Right renal pelvis (tissue), 4 donors: ENCODE results near the gene IFI27. TPM values are rescaled to one million over a fixed set of nuclear protein-coding genes. Genes with fewer than 3 reads are reported as not detected.
A peak's percentile ranks its signal among the peaks of the same experiment; 100 is the strongest.
"Not testable (repeated sequence)": the region's sequence is repeated elsewhere in the genome, so short reads cannot be mapped to it uniquely, and the experiment has no call there.

ENCODE experiments used
- DNase-seq, 4 donors: peaks; one replicate each; pipeline ENCODE4 v3.0.0-alpha.2; 2013; ENCODE audit warnings: low read depth in 4 of 4, low spot score in 3 of 4, missing footprints in 1 of 4
- polyA plus RNA-seq, 4 donors: library from polyadenylated mRNA; unstranded; fragments of 120-200 nt; gene quantifications; one replicate each; pipeline ENCODE4 v1.2.1, GENCODE V29; 2013; ENCODE audit not compliant: insufficient read length in 4 of 4

Gene IFI27
- polyA plus RNA-seq = 1 to 10 TPM; 3.9 to 7.5 (median 6.9) TPM

DNA sequence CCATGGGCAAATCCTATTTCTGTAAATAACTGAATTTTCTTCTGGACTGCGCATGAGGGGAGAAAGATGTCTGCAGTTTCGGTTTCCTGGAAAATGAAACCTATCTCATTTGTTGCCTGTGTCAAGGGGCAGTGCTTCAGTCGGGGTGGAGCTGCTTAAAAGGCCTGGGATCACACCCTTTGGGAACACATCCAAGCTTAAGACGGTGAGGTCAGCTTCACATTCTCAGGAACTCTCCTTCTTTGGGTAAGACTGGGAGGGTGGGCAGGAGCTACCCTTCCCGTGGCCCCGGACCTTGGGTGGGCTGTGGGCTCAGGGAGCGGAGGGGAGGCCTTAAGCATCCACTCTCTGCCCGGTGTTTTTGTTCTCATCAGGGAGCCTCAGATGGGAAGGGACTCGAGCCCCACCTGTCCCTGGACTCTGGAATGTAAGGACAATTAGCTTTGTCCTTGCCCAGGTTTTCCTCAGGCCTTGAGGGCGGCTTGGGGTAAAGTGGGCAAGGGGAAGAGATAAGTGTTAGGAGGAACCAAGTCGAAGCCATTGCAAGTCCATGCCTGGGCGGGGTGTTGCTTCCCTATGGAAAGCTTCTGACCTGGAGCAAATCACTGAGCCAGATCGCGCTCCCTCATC is at the start of gene IFI27:
IFI27 (plus strand) TSS at position 185 of the 630 bp plus-strand sequence.
- no peak for DNase-seq

DNA sequence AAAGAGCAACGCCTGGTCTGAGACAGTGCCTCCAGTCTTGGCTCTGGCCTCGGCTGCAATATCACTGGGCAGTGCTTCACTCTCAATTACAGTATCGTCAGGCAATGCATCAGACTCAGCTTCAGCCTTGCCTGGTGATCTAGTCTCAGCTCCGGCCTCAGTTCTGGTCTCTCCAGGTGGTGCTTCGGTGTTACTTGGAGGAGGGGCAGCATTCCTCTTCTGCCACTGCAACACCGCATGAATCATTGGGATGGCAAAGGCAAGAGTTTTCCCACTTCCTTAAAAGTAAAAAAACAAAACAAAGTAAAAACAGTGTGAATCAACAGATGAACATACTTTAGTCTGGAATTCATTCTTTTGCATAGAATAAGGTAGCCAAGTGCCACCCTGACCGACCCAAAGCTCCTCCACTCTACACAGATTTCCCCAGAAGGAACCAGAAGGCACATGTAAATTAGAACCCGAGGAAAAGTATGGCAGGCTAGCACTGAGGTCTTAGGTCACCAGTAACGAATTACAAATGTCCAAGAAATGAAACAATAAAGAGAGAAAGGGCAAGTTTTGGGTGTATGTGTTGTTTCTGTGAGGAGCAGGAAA is 48.1 kb upstream of the IFI27 start:
- no peak for DNase-seq

DNA sequence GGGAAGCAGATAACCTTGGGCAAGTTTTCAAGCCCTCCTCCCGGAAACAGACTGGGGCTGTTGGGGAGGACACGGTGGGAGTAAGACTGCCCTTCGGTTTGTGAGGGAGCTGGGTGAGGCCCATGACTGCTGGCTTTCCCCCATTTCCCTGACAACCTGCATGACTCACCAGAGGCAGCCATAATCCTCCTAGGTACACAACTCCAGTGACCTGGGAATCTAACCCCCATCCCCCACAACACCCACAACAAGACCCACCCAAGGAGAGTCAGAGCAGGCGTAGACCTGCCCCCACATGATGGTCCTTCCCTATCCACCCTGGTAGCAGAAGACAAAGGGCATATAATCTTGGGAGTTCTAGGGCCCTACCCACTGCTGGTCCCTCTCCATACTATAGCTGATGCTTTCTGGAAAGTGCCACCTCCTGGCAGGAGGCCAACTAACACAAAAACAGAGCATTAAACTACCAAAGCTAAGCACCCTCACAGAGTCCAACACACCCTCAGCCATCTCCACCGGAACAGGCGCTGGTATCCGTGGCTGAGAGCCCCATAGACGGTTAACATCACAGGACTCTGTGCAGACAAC is 44.4 kb upstream of the IFI27 start:
- DNase-seq = no peak

DNA sequence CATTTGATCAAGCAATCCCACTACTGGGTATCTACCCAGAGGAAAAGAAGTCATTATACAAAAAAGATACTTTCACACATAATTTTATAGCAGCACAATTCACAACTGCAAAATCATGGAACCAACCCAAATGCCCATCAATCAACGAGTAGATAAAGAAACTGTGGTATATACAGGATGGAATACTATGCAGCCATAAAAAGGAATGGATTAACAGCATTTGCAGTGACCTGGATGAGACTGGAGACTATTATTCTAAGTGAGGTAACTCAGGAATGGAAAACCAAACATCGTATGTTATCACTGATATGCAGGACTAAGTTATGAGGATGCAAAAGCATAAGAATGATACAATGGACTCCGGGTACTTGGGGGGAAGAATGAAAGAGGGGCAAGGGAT is 38.5 kb upstream of the IFI27 start:
- not testable (repeated sequence) for DNase-seq

DNA sequence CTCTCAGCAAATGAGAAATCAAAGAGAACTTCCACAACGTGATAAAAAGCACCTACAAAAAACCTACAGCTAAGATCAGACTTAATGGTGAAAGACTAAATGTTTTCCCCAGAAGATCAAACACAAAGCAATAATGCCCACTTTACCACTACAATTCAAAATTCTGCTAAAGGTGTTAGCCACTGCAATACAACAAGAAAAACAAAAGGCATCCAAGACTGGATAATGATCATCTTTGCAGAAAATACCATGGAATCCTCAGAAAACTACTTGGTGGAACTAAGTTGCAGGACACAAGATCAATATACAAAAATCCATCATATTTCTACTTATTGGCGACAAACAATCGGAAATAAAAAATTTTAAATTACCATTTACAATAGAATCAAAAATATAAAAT is 36.0 kb upstream of the IFI27 start:
- no peak for DNase-seq

DNA sequence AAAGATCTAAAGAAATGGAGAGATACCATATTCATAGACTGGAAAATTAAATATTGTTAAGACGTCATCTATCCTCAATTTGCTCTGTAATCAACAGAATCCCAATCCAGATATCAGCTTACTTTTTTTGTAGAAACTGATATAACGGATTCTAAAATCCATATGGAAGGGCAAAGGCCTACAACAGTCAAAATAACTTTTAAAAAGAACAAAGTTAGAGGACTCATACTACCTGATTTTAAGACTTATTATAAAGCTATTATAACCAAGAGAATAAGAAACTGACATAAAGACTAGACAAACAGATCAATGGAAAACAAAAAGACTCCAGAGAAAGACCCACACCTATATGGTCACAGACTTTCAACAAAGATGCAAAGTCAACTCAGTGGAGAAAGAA is 35.5 kb upstream of the IFI27 start:
- DNase-seq = no peak

DNA sequence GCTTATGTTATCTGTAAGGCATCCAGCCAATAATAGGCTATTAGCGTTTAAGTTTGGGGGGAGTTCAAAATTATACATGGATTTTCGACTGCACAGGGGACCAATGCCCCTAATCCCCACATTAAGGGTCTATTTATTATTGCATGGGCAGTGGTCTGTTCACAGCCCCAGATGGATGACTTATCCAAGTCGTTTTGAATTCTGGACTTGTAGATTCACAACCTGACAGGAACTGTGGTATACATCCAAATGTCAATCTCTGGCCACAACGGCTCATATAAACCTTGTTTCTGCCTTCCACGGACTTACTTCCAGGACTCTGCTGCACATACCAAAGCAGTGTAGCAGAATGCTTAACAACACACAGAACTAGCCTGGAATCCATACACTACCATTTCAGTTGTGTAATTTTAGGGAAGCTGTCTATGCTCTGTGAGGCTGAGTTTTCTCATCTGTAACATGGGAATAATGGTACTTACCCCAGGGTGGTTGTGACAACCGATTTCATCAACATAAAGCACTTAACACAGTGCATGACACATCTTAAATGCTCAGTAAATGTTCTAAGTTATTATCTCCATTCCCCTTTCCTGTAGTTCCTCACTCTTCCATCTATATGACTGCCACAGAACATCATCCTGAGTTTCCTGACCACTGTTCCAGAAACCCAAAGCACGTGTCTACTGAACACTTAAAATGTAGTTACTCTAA is 33.3 kb upstream of the IFI27 start:
- no peak for DNase-seq

DNA sequence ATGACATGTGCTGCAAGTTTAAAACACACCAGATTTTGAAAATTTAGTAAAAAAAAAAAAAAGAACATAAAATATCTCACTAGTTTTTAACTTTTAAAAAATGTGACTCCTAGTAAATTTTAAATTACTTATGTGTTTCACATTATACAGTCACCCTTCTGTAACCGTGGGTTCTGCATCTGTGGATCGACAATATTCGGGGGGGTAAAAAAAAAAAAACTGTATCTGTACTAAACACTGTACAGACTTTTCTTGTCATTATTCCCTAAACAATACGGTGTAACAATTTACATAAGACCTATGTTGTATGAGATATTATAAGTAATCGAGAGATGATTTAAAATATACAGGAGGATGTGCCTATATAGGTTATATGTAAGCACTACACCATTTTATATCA is 32.7 kb upstream of the IFI27 start:
- no peak for DNase-seq

DNA sequence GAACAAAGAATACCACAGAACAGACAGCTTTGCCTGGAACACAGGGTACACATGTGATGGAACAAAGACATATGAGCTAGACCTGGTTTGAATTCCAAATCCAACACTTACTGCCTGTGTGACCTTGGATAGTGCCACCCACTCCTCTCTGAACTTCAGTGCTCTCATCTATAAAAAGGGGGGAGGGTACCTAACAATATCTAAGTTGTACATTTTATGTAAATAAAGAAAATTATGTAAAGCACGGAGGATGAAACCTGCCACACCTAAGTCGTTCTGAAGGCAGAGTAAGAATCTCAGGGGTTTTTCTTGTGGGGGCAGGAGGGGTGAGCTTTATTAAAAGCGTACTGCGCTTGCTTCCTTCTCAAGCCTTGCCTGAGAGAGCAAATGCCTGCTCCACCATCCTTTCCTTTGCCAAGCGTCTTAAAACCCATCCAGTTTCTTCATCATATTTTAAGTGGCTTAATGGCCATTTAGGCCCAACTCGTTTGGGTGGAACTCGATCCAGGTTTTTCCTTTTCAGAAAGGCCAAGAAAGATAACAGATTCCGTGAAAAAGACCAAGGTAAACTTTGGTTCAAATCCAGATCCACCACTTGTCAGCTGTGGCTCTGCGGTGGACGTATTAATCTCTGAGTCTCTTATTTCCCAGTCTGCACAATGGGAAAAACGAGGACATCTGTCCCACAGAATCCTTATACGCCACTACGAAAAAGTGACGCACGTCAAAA is 30.5 kb upstream of the IFI27 start:
- peak in 1 of 4 donors; percentile 18 for DNase-seq

DNA sequence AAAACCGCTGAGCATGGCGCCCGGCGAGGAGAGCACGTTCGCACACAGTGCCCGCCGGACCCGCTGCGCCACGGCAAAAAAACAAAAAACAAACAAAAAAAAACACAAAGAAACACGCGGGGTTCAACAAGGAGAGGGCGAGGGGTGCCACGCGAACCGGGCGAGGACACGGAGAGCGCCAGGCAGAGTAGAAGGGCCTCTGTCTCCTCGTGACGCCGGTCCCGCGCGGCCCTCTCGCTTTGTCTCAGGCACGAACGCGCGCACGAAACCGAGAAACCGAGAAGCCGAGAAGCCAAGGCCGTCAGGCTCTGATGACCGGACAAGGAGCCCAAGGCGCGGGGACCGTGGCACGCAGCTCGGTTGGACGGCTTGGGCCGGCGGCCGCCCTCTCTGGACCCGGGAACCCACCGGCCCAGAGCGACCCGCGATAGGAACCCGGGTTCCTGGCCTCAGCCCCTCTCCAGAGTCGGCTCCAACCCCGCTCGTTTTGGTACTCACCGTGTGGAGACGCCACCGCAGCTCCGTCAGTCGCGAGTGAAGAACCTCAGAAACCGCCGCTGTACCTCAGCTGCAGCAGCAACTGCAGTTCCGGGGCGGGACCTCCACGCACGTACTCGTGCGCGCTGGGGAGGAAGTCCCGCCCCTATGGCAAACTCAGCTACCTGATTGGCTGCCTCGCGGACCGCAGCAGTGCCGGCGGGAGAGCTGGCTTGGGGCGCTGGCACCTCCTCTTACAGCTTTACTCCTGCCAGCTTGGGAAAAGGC is 29.7 kb upstream of the IFI27 start, which contains the start of the genes DDX24 and IFI27L1:
DDX24 (minus strand) TSS at position 582 of the 765 bp plus-strand sequence. CDS start 1,460 bp downstream, outside the sequence.
IFI27L1 (plus strand) TSS at position 690 of the 765 bp plus-strand sequence. CDS start 15,628 bp downstream, outside the sequence.
- peak; percentile 89 to 94 (median 90) for DNase-seq

DNA sequence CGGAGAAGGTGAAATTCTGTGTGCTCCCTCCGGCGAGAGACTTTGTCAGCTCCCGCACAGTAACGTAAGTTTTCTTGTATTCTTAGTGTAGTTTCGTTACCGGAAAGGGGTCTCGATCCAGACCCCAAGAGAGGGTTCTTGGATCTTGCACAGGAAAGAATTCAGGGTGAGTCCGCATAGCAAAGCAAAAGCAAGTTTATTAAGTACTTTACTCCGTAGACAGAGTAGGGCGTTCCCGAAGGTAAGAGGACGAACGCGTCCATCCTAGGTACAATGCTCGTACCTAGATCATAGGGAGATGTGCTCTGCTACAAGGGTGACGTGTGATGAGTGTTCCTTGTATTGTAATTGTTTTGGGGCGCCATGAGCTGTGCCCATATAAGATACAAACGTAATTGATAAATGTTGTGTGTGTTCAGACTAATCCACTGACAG is 29.1 kb upstream of the IFI27 start:
- no peak for DNase-seq

DNA sequence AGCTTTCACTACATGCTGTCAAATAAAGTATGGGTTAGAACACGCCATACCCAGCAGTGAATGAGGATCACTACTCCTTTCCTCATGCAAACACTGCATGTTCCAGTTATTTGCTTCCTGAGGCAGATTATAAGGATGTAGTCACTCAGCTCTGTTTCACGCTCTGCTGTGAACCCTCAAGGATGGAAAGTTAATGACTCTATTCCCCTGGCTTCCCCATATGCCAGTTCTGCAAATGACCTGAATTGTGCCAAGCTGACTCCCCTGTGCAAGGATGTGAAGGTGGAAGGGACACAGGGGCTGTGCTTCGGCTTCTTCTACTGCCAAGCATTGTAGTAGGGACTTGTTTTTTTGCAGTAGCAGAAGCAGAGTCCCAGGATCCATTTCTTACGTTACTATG is 22.6 kb upstream of the IFI27 start:
- no peak for DNase-seq

DNA sequence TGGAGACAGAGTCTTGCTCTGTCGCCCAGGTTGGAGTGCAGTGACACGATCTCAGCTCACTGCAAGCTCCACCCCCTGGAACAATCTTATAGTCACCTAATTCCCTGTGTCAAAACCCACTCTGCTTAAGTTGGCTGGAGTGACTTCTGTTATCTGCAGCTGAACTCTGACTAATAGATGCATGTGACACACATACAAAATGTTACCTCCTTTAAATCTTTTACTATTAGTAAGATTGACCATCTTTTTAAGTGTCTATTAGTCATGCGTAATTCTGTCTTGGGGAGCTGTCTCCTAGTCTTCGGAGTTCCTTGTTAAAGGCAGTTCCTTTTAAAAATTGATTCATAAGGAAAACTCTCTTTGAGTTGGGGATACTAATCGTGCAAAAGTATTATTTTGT is 22.0 kb upstream of the IFI27 start:
- no peak for DNase-seq

DNA sequence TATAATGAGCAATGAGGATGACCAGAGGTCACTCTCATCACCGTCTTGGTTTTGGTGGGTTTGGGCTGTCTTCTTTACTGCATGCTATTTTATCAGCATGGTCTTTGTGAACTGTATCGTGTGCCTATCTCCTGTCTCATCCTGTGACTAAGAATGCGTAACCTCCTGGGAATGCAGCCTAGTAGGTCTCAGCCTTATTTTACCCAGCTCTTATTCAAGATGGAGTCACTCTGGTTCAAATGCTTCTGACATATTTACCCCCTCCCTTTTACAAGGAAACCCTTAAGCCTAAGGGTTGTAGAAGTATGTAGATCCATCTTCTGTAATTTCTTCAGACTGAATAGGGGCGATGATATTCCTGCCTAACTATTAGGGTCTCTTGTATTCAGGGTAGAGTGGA is 21.1 kb upstream of the IFI27 start:
- DNase-seq = no peak

DNA sequence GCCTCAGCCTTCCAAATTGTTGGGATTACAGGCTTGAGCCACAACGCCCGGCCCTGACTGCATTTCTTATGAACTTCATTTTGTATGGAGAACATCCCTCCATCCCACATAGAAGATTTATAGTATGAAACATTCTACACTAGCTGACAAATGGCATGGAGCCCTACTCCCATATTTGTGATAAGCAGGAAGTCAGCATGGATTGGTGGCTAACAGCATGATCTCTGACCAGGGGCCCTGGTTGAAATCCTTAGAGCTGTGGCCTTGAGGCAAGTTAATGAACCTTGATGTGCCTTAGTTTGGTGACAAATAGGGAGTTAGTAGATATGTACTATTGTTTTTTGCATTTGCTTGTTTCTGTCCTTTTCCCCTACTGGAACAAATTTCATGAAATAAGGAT is 17.1 kb upstream of the IFI27 start:
- DNase-seq = no peak

DNA sequence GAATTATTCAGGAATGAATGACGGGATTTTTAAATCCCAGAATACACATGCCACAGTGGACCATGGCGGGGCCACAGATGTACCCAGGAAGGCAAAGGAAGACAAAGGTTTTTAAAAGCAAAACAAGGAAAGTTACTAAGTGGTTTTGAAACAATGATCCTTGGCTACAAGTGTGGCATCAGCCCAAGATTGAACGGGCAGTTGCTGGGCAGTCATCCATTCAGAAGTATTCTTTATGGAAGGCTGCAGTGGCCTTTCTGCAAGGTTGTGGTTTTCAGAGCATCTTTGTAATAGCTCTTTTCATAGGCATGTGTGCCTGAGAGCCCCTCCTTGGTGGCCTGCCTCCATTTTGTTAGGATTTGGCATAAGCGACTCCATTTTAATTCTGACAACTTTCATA is 13.4 kb upstream of the IFI27 start:
- no peak for DNase-seq

DNA sequence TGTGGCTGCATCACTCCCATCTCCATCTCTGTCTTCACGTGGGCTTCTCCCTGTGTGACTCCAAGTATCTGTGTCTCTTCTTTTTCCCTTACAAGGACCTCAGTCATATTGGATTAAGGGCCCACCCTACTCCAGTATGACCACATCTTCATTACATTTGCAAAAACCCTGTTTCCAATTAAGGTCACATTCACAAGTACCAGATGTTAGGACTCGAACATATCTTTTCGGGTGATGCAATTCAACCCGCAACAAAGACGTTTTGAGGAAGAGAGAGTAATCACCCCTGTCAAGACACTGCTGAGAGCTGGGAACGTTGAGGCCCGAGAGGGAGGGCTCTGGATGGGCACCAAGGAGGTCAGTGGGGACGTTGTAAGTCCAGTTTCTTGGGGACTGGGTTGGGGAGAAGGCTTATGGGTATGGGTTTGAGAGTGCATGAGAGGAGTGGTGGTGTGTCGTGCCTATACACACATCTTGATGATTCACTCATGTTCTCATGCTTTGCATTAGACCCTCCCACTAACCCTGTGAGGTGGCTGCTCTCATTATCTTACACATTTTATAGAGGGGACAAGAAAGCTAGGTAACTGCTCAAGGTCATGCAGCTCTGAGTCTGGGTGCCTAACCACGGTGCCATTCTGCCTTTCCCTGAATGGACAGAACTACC is 12.1 kb upstream of the IFI27 start:
- DNase-seq = no peak

DNA sequence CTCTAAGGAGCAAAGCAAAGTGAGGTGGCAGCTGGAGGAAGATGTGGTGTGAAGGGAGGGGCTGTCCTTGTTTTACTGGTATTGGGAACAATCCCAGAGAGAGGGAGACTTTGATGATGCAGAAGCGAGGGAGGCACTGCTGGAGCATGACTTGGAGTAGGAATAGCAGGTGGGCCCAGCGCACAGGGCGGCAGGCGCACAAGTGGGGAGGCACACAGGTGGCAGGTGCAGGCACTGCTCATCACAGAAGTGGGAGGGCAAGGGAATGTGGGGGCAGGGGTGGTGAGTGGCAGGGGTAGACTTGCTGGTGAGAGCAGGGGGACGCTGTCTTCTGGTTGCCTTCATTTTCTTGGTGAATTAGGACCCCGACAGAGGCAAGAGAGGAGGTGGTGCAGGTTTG is 11.5 kb upstream of the IFI27 start:
- no peak for DNase-seq

DNA sequence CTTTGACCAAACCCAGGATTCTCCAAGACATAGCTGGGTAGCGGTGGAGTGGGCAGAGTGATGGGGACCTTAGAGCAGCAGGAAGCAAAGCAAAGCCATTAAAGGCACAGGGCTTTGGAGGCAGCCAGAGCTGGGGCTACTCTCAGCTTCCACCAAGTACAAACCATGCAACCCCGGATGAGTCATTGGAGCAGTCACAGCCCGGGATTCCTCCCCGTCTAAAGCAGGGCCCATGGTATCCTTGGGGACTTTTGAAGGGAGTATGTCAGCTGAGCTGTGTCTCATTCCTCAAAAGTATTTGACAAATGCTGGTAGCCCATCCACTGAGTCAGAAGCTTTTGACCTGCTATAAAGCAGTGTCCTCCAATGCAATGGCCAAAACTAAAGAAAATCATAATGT is 9.7 kb upstream of the IFI27 start:
- DNase-seq = no peak
